Stimulated activated CD4-positive, alpha-beta T cell treated with anti-CD3 and anti-CD28 coated beads, Interleukin-1b, Interleukin-23, amount 100 ng/mL, for 4 hours (primary cell): Measurements from ENCODE around the gene PROK1.
A peak's percentile ranks its signal among the peaks of the same experiment; 100 is the strongest.
"Not testable (repeated sequence)": the region's sequence is repeated elsewhere in the genome, so short reads cannot be mapped to it uniquely, and the experiment has no call there.

Experiments
- DNase-seq, 2 donors: peaks; one replicate each; pipeline ENCODE4 v3.0.0-alpha.2; 2020; ENCODE audit warnings: low read depth in 2 of 2

PROK1 gene

DNA sequence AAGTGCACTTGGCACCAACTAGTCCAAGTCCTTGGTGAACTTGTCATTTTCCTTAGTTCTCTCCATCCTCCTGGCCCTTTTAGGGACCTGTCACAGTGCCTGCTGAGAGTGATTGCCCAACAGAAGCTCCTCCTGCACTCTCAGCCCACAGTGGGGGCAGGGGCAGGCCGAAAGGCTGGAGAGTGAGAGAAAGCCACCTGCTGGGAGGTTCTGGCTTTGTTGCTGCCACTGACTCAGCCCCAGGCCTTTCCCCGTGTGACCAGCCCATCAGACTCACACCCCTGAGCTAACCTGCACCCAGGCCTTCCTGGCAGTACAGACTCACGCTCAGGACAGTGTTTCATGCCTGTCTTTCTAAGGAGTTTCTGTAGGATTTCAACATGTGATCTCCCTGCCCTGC lies 17.1 kb upstream of the PROK1 start:
- DNase-seq = no peak

DNA sequence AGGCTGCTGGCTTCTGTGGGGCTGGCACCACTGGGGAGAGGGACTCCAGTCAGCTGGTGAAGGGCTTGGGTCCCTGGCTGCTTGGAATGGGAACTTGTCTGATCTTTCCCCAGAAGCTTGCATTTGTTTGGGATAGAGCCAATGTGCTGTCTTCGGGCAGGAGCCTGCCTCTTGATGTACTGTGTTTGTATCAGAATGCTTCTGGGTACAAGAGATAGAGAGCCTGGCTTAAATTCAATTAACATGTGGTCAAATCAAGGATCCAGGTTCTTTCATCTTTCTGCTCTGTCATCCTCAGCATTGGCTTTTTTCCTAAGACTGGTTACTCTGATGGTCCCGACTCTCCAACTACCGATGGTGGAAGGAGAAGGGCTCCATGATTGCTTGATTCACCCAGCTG lies 16.0 kb upstream of the PROK1 start:
- DNase-seq = no peak

- DNase-seq = no peak
Measured at GRCh38 chr1:110436635-110437034, 14.3 kb upstream of the PROK1 start.

DNA sequence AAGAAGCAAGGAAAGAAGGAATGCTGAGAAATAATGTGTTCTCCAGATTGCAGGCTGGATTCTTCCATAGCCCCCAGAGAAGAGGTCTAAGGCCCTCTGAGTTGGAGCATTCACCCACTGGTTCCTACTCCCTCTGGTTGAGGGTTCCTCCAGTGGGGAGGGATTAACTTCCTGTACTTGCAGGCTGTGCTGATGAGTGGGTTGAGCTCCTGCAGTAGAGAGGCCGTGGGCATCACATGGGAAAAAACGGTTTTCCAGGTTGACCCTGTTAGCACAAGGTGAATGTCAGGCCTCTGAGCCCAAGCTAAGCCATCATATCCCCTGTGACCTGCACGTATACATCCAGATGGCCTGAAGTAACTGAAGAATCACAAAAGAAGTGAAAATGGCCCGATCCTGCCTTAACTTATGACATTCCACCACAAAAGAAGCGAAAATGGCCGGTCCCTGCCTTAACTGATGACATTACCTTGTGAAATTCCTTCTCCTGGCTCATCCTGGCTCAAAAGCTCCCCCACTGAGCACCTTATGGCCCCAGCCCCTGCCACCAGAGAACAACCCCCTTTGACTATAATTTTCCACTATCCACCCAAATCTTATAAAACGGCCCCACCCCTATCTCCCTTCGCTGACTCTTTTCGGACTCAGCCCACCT lies 13.2 kb upstream of the PROK1 start:
- DNase-seq = not testable (repeated sequence)

- no peak for DNase-seq
Measured at GRCh38 chr1:110438893-110439292, 12.1 kb upstream of the PROK1 start.

DNA sequence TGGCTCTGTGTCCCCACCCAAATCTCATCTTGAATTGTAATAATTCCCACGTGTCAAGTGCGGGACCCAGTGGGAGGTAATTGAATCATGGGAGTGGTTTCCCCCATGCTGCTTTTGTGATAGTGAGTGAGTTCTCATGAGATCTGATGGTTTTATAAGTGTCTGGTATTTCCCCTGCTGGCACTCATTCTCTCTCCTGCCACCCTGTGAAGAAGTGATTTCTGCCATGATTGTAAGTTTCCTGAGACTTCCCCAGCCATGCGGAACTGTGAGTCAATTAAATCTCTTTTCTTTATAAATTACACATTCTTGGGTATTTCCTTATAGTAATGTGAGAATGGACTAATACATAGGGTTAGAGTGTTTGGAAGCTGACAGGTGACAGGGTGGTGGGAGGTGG lies 11.1 kb upstream of the PROK1 start:
- not testable (repeated sequence) for DNase-seq

DNA sequence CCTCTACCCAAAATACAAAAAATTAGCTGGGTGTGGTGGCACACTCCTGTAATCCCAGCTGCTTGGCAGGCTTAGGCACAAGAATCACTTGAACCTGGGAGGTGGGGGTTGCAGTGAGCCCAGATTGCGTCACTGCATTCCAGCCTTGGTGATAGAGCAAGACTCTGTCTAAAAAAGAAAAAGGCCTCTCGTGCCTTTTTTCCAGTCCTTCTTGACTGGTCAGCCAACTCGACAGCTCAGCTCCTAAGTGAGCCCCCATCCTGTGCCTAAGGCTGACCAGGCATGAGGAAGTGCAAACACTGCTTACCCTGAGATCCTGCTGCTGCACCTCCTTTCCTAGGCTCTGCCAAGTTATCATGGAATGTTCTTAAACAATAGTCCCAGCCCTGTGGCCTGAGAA lies 10.1 kb upstream of the PROK1 start:
- DNase-seq = no peak

DNA sequence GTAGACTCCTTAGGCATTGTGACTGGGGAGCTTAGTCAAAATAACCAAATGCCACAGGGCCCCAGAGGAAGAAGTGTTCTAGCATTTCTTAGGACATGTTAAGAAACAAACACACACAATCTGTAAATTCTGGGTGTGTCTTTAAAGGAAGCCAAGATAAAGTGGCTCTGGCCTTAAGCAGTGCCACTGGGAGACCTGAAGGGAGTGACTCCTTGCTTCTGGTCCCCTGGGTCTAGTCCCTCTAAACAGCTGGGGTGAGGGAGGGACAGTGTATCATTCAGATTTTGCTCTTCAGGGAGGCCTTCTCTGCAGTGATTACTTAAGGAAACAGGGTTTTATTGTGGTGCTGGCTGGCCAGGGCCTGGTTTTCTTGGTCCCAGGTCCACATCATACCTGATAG lies 9.1 kb upstream of the PROK1 start:
- no peak for DNase-seq

DNA sequence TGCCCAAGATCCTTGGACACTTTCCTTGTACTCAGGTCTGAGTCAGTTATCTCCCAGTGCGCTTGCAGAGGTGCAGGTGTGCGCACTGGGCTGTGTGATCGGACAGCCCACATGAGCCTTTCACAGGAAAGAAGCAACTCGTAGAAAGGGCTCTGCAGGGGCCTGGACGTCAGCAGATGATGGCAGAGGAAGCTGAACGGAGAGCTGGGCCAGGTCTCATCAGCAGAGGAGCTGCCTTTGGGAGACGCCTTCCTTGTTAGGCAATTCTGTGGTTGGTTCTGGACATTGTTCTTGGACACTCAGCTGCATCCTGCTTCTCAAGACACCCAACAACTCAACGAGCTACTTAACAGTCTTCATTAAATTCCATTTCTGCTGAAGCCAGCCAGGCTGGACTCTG lies 7.5 kb upstream of the PROK1 start:
- no peak for DNase-seq

DNA sequence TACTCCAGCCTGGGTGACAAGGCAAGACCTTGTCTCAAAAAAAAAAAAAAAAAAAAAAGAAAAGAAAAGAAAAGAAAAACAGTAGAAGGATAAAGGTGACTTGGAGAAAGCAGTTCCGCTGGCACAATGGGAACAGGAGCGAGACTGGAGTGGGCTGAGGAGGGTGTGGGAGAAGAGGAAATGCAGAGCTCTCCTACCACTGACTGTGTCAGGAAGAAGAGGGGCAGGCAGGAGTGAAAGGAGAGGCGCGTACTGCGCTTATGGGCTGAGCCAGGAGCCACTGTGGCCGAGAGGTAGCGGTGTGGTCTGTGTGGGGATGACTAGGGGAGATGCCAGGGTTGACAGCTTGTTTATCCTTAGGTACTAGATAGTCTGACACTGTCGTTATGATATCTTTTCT lies 6.4 kb upstream of the PROK1 start:
- DNase-seq = no peak

- DNase-seq = no peak
Measured at GRCh38 chr1:110449661-110450651, 993 bp upstream of the PROK1 start.

DNA sequence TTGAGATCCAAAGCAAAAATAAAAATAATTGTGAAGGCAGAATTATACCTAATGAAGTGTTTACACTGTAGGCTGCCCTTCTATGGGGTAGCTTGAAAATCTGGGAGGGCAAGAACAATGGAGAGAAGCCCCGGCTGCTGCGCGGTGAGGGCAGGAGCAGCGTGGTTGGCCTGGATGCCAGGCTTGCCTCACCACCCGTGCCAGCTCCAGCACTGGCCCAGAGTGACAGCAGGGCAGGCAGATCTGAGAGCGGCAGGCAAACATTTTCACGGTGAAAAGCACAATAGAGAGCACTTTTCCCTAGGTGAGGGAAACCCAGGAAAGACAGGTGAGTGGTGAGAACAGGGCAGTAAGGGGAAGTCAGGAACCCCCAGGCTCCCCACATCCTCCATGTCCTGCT lies 1.4 kb downstream of the PROK1 start:
- DNase-seq = no peak

- no peak for DNase-seq
Measured at GRCh38 chr1:110453829-110454228, 2.9 kb downstream of the PROK1 start.

GRCh38 chr1:110454328-110454727 lies 3.4 kb downstream of the PROK1 start:
- DNase-seq = no peak

DNA sequence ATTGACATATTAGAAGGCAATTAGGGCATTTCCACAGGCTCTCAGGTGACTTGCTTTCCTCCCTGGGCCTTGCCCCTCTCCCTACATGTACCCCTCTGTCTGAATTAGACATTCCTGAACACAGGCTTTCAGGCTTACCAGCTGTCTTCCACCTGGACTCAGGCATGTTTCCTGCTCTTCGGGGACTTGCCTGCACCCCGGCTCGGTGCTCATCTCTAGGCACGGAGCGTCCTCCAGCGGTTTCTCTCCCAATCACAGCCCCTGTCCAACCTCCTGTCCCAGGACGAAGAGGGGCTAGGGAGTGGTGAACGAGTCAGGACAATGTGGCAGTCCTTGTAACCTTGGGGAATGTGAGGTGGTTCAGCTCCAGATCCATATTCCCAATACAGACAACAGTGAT lies 4.2 kb downstream of the PROK1 start:
- DNase-seq = no peak

- no peak for DNase-seq
Measured at GRCh38 chr1:110457206-110457605, 6.3 kb downstream of the PROK1 start.

GRCh38 chr1:110460253-110461220 lies 9.6 kb downstream of the PROK1 start:
- DNase-seq = peak; percentile 68 to 88

DNA sequence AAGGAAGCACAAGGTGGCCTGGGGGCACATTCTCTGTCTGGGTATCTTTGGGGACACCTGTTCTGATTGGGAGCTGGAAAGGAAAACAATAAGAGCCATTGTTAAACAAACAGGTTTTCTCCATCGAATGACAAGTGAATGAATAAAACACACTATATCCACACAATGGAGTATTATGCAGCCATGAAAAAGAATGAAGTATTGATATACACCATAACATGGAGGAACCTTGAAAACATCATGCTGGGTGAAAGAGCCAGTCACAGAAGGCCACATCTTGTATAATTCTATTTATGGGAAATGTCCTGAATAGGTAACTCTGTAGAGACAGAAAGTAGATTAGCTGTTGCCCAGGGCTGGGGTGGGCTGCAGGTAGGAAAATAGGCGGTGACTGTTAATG lies 11.1 kb downstream of the PROK1 start:
- no peak for DNase-seq

GRCh38 chr1:110462964-110463363 lies 12.0 kb downstream of the PROK1 start:
- DNase-seq = no peak

DNA sequence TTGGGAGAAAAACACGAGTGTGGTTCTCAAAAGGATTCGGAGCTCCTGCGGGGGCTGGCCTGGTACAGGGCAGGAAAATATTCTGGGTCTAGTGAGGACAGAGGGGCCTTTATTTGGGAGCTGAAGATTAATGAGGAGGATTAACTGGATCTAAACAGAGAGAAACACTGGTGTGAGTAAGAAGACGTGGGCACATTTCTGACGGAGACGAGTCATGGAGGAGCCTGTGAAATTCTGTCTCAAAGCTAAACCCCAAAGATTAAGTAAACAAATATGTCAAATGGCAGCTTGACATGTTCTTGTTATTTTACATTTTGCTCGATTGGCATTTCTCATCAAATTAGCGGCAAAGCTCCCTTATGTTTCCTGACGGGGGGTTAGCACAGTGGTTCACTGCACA lies 12.8 kb downstream of the PROK1 start:
- no peak for DNase-seq

- DNase-seq = no peak
Measured at GRCh38 chr1:110464340-110464739, 13.4 kb downstream of the PROK1 start.
